Epithelial cell of proximal tubule (primary cell): ENCODE measurements around the gene FBXO31. TPM values are rescaled to one million over a fixed set of nuclear protein-coding genes. Genes with fewer than 3 reads are reported as not detected.

ENCODE experiments used
- DNase-seq: peaks from one replicate; pipeline ENCODE4 v3.0.0-alpha.2; 2011; ENCODE audit warnings: low read depth
- H3K4me3 ChIP-seq: 2 replicates; pipeline ENCODE4 v1.5.1; 2011; ENCODE audit warnings: low read depth, mild to moderate bottlenecking, low read length
- total RNA-seq: library from RNA; depleted of rRNA; stranded (reverse); fragments of >200 nt; gene quantifications from 2 replicates; pipeline ENCODE4 v1.2.3, GENCODE V29; 2015
- TF ChIP-seq, protein P1 (sequence below): conservative IDR thresholded peaks from 2 replicates; pipeline ENCODE4 v1.5.1; 2012; ENCODE audit warnings: low read depth, mild to moderate bottlenecking, low read length

The FBXO31 gene
- total RNA-seq, 1 donor from 2014 or later = 18.0 TPM

- no peak overlapping the region for H3K4me3 ChIP-seq
- TF ChIP-seq, protein P1, sequence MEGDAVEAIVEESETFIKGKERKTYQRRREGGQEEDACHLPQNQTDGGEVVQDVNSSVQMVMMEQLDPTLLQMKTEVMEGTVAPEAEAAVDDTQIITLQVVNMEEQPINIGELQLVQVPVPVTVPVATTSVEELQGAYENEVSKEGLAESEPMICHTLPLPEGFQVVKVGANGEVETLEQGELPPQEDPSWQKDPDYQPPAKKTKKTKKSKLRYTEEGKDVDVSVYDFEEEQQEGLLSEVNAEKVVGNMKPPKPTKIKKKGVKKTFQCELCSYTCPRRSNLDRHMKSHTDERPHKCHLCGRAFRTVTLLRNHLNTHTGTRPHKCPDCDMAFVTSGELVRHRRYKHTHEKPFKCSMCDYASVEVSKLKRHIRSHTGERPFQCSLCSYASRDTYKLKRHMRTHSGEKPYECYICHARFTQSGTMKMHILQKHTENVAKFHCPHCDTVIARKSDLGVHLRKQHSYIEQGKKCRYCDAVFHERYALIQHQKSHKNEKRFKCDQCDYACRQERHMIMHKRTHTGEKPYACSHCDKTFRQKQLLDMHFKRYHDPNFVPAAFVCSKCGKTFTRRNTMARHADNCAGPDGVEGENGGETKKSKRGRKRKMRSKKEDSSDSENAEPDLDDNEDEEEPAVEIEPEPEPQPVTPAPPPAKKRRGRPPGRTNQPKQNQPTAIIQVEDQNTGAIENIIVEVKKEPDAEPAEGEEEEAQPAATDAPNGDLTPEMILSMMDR = no peak
- no peak for DNase-seq
Measured at GRCh38 chr16:87374313-87374712, 9.3 kb downstream of the FBXO31 start.

DNA sequence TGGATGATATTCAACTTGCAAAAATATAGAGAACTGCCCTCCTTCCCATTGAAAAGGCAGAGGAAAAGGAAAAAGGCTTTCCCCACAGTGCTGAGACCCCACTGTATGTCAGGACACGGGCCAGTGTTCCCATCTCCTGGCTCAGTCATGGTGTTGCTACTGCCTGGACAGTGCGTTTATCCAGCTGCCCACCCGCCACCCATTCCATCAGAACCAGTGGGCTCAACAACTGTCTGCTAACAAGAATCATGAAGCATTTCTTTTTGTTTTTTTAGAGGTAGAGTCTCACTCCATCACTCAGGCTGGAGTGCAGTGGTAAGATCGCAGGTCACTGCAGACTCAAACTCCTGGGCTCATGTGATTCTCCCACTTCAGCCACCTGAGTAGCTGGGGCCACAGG lies 11.3 kb downstream of the FBXO31 start:
- H3K4me3 ChIP-seq = no peak overlapping the region
- no peak for DNase-seq
- TF ChIP-seq, protein P1 = no peak

DNA sequence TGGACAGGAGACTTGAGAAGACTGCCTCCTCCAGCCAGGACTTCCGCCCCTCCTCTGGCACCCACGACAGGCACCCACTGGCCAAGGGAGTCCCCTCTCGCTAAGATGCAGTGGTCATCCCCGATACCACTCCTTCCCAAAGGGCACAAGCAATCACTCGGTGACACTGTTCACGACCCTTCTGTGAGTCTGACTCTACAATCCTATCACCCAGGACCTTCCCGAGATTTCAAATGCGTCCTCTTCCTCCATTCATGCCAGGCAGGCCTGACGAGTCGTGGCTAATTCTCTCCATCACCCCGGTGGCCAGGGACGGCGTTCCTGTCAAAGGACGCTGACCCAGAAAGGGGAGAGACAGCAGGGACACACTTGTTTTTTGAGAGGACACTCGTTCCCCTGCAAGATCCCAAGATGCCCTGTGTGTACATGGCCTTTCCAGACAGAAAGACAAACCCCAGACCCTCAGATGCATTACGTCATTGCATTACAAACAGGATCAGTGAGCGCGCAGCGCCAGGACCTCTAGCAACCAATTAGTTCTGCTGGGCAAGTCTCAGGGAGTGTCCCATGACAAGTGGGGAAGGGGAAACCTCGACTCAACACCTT lies 12.2 kb downstream of the FBXO31 start:
- H3K4me3 ChIP-seq = no peak overlapping the region
- DNase-seq = no peak
- TF ChIP-seq, protein P1 = no peak

- no peak overlapping the region for H3K4me3 ChIP-seq
- TF ChIP-seq, protein P1 = no peak
Measured at GRCh38 chr16:87369796-87370719, 13.5 kb downstream of the FBXO31 start.

GRCh38 chr16:87369117-87369765 lies 14.3 kb downstream of the FBXO31 start:
- no peak overlapping the region for H3K4me3 ChIP-seq
- DNase-seq = no peak
- TF ChIP-seq, protein P1 = no peak

More at GRCh38 chr16:87369796-87370719, 13.5 kb downstream of the FBXO31 start:
- DNase-seq = no peak

DNA sequence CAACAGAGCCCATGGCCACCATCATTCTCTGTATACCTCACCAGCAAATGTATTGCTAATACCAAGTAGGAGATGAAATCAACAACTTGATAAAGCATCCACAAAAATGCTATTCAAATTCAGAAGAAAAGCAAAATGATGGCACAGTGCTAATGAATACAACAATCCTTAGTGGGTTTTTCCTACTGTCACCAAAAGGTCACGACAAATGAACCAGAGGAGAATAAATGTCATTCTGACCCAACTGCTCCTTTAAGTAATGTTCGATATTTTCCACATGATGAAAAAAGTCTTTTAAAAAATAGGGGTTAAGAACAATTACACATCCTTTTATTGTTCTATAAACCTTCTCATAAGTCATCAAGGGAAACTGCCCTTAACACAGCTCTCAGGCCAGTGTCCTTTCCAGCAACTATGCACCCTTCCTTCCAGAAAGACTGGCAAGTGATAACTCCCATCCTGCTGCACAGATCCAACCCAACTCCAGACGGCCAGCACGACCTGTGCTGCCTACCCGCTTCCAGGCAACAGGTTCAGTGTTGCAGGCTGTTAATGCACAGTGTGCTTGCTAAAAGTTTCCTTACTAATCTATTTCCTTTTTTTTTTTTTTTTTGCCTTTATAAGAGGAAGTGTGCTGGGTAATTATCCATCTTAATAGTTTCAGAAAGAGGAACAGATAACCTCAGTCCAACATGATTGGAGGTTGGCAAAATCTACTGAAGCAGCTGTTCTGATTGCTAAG lies 15.4 kb downstream of the FBXO31 start:
- no peak for DNase-seq
- TF ChIP-seq, protein P1 = no peak

More for the DNA sequence above, 15.4 kb downstream of the FBXO31 start:
- H3K4me3 ChIP-seq = no peak overlapping the region
